ENCODE measurements around the gene FAM47E. TPM values are rescaled to one million over a fixed set of nuclear protein-coding genes. Genes with fewer than 3 reads are reported as not detected.
"Not testable (repeated sequence)": the region's sequence is repeated elsewhere in the genome, so short reads cannot be mapped to it uniquely, and the experiment has no call there.

Gene FAM47E
- total RNA-seq, 1 donor from 2014 or later = 3.0 TPM

DNA sequence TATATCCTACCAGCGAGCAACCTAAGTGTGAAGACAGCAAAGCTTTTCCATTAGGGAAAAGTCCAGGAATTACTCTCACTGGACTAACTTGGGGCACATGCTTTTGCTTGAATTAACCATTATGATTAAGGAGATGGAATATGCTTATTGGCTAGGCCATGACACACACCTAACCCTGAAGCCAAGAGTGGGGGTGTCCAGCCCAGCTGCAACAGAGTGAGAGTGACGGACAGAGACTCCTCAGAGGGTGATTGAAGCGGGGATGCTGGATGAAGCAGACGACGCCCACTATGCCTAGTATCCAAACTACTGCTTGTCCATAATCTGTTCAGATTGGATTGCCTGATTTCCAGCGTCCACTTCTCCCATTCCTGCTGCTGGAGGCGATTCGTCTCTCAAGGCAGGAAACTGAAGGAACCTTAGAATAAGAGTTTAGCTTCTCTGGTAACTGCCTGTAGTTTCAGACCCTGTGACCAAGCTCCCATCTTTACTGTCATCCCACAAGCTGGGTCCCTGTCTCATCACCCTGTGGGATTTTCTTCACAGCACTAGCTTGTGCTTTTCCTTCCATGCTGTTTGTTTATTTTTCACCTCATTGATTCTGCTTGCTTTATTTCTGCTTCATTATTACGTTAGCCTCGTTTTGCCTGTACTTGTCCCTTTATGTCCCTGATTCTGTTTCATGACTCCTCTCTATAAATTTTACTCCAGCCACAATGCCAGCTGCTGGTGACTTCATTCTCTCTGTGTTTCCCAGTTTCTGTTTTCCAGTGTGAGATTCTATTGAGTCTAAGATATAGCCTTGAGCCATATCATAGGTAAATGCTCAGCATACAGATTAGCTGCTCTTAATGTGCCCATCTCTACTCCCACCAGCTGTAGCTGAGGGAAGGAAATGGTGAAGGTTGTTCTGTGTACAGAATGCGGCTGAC is 19.0 kb downstream of the FAM47E start:
- DNase-seq = no peak

DNA sequence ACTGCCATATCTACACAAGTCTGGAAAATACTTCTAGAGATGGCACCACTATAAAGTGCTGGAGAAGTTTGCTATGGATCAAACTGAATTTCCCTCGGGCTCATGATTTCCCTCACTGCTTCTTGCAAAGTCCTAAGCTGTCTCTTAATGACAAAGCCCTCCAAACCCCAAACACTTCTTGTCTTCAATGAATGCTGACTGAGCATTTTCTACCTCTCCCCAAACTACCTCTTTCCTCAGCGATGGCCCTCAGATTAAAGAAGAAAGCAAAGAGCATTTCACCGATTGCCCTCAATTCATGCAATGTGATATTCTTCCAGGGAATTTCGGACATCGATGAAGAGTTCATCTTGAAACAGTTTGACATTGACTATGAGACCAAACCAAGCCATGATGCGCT is 19.7 kb downstream of the FAM47E start:
- no peak for DNase-seq

DNA sequence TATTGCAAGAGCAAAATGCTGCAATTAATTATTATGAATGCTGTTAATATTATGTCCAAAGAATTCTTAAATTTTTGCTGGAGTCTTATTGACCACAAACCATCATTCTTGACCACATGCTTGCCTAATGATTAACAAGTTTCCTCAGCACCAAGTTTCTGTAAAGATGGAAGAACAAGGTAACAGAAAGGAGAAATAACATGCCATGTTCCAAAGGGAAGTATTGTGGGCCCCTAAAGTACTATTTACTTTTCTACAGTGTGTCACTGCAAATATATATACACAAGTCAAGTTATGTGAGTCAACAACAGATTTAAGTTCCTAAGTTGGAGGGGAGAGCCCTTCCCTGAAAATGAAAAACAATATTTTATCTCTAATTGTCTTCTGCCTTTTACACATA is 20.6 kb downstream of the FAM47E start:
- no peak for DNase-seq

DNA sequence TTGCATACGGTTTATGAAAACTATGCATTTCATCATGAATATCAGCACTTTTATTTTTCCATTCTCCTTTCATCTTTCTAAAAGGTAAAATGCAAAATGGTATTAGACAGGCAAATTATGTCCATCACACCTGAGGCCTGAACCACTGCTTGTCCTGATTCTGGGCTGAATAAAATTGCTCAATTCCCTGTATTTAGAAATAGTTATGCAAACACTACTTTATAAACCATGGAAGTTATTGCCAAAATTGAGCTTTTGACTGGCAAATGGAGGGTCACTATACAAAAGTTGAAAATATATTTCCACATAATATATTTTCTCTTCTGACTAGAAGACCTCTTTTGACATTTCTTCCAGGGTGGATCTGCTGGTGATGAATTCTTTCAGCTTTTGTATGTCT is 21.1 kb downstream of the FAM47E start:
- DNase-seq = no peak

DNA sequence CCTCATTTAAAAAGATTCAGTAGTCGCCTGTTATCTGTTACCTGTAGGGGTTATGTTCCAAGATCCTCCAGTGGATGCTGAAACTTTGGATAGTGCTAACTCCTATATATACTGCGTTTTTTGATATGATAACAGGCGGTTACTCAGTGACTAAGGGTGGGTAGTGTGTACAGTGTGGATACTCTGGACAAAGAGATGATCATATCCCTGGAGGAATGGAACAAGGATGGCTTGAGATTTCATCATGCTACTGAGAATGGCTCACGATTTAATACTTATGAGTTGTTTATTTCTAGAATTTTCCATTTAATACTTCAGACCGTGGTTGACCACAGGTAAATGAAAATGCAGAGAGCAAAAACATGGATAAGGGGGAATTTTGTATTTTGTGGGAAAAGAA is 21.5 kb downstream of the FAM47E start:
- DNase-seq = no peak

DNA sequence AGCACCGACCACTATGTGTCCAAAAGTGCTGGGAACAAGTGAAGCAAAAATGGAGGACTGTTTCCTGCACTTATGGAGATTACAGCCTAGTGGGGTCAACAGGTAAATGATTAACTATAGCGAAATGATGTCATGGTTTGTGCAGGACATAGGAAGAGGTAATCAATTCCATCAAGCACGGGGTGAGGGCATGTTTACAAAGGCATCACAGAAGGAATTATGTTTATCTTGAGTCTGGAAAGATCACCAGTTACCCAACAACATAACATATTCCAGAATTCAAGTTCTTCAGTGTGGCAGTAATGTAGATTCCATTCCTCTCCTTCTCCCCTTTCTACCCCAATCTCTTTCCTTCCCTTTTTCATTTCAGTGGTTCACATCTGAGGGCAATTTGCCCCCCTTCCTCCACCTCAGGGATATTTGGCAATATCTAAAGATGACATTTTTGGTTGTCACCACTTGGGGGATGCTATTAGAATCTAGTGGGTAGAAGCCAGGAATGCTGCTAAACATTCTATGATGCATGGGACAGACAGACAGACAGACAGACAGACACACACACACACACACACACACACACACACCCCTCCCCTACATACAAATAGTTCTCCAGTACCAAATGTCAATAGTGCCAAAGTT is 24.1 kb downstream of the FAM47E start:
- no peak for DNase-seq

DNA sequence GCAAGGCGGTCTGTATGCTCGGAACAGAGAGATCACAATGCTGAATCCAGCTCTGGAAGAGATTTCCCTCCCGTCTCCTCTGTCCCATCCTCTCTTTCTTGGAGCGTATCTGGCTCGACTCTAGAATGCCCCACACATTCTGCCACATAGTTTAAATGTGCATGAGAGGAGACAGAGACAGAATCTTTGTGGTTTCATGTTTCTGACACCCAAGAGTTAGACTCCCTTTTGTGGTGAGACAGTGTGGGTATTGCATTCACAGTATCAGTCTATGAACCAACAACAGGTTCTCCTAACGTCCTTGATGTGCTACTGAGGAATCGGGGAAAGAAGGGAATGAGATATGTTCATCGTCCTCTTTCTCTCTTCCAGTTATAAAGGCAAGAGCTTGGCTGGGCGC is 25.3 kb downstream of the FAM47E start:
- DNase-seq = no peak

DNA sequence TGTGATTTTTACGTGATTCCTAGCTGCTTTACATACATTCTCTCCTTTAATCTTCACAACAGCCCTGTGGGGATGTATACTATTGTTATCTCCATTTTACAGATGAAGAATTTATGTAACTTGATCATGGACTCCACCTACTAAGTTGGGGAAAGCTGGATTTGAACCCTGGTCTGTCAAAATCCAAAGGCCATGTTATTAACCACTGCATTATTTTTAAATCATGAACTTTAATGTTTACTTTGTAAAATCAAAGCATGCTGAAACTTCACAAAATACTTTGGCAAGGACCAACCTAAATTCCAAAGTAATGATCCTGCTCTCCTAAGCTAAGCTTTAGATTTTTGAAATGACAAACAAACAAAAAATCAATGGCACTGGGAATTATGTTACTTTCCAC is 26.1 kb downstream of the FAM47E start:
- no peak for DNase-seq

DNA sequence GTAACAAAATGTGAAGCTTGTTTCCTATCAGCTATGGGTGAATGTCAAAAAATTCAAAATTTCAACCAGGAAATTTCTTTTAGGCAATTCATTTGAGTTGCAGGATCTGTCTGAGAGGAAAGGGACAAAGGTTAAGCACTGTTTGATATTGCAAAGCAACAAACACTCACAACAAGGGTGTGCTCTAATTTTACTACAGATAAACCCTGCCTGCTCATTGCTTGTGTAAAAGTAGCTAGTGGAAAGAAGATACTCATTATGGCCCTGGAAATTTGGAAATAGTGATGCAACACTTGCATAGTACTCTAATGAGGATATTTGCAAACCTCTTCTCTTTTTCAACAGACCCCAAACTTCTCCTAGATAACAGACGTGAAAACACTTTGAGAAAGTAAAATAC is 27.1 kb downstream of the FAM47E start:
- DNase-seq = no peak

DNA sequence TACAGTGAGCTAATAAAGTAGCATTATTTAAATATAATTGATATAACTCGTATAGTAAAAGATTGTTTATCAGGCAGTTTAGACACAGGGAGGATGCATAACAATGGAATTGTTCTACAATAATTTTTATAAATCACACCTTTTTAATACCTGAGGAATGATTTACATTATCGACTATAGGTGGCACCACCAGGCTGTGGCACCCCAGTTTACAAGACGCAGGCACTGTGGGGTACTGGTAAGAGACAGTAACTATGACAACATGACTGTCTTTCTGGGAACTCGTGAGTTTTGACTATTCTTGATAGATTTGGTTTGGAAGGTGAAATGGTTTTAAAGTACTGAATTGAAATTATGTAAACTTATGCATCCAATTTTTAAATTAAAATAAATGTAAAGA is 27.9 kb downstream of the FAM47E start:
- no peak for DNase-seq

DNA sequence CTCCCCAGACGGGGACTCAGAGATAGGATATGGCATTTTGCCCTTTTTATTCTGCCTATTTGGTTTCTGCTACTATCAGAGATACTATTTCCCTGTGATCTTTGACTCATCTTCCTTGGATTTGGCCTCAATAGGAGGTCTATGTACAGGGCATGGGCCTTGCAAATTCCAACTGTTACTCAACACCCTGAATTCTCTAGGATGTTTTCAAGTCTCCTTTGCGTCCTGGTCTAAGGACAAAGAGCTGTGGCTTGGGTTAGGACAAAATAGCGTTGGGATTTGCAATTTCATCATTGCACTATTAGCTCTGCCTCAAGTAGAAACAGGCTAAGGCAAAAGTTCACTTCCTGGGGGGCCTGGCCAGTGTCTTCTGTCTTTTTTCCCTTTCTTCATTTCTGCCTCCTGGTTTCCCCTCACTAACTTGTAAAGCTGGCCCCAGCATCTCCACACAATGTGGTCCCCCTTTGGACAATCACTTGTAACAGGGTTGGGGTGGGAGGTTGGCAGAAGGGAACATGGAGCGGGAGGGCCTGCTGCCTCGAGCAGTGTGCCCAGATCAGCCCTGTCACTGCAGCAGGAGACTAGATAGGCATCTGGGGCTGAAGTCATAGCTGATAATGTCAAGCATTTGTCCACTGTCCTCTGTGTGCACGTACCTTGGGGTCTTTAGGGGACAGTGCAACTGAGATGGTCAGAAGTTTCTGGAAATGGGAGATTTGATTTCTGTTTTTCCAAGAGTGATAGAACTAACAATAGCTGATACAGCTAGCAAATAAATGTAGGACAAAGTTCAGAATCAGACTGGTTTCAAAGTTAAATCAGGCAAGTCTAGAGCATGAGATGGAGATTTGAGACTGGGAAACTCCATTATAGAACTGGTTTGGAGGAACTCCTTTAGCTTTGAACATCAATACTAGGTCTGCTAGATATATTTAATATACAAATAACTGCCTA is 29.2 kb downstream of the FAM47E start:
- no peak for DNase-seq

DNA sequence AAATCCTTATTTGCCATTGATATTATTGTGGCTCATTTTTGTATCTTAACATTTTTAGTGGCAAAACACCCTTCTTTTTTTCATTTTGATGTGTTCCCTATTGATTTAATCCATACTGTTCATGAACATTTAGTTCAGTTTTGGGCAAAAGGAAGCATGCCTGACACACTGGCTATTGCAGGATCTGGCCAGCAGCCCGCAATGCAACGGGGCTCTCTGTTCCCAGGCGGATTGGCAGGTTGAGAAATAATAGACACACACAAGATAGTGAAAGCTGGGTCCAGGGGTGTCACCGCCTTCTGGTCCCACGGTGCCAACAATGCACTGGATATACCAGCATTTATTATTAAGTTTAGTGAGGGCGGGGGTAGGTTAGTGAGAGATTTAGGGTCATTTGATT is 30.1 kb downstream of the FAM47E start:
- not testable (repeated sequence) for DNase-seq

DNA sequence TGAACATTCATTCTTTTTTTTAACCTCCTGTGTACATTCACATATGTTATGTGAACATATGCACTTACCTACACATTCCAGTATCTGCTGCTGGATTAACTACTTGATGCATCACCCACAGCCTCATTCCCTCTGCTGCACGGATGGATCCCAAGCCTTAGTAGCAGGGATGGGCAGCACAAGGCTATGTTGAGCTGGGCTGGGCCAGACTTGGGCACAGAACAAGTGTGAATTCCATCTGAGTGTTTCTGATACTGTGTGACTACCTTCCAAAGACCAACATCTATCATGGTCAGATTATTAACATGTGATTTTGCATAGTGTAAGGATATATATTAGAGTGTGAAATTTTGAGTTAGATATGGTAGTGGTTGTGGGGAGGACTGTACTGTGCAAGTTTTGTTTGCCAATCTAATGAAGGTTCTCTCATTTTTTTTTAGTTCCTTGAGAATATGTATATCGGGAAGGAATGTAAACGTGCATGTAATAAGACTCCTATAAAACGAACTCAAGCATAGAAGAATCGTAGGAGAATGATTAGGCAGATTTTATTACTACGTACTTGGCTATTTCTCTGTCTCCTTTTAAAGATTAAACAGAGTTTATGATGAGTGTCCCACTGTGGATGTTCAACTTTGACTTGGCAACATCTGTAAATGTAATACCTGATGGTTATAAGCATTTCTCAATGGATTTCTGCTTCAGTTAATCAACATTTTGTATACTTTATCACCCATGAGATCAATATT is 31.6 kb downstream of the FAM47E start:
- DNase-seq = no peak

DNA sequence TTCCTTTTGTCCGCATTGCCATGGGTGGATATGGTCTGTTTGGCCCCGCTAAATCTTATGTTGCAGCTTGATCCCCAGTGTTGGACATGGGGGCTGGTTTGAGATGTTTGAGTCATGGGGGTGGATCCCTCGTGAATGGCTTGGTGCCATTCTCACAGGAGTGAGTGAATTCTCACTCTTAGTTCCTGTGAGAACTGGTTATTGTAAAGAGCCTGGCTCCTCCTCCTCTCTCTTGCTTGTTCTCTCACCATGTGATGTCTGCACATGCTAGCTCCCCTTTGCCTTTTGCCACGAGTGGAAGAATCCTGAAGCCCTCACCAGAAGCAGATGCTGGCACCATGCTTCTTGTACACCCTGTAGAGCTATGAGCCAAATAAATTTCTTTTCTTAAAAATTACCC is 32.4 kb downstream of the FAM47E start:
- DNase-seq = no peak

DNA sequence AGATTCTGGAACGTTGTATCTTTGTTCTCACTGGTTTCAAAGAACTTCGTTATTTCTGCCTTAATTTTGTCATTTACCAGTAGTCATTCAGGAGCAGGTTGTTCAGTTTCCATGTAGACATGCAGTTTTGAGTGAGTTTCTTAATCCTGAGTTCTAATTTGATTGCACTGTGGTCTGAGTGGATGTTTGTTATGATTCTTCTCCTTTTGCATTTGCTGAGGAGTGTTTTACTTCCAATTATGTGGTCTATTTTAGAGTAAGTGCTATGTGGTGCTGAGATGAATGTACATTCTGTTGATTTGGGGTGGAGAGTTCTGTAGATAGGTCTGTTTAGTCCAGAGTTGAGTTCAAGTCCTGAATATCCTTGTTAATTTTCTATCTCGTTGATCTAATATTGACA is 36.3 kb downstream of the FAM47E start:
- DNase-seq = not testable (repeated sequence)

DNA sequence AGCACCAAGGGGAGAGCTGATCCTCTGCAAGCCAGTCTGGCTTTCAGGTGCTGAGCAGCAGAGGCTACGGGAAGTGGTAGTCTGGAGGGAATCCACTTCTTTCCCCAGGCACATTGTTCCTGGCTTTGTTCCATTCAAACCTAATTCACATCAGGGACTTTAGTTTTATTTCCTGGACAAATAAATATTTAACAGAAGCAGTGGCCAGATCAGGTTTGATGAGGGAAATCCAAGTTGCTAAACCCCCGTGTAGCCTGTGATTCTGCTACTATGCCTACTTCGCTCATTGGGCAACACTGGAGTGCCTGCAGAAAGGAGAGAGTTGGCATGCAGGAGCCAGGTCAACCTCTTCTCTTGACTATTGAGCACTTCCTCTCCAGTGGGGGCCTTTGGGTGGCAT is 41.2 kb downstream of the FAM47E start:
- DNase-seq = no peak

DNA sequence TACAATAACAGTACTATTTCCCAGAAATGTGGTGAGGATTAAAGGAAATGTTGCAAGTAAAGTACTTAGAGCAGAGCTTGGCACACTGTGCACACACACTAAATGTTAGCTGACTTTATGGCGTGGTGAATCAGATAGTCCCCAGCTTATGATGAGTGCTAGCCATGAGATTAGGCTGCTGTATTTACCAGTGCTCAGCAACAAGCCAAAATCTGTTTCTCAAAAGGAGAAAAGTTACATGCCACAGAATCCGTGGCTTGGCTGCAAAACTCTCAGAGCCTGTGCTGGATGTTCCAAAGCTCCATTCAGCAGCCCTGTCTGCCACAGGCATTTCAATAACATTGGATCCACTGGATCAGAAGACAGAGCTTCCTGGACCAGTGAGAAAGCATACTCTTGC is 42.3 kb downstream of the FAM47E start:
- no peak for DNase-seq

DNA sequence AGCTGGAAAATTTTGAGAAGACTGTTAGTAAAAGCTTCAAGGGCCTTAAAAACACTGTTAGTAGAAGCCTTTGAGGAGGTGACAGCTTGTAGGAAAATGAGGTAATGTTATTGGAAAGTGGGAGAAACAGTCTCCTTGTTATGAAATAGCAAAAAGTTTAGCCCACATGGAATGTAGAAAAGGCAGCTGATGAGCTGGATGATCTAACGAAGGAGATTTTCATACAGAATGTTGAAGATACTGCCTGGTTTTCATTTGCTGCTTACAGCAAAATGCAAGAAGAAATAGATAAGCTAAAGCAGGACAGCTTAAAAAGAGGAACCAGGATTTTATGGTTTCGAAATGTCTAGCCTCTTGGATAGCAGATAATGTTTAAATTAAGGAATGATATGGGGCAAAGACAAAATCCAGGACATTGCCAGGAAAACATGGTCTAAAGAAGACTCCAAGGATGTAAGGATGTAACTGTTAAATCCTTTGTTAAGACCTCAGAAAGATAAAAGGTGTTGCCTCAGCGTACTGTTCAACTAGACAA is 44.8 kb downstream of the FAM47E start:
- DNase-seq = no peak

DNA sequence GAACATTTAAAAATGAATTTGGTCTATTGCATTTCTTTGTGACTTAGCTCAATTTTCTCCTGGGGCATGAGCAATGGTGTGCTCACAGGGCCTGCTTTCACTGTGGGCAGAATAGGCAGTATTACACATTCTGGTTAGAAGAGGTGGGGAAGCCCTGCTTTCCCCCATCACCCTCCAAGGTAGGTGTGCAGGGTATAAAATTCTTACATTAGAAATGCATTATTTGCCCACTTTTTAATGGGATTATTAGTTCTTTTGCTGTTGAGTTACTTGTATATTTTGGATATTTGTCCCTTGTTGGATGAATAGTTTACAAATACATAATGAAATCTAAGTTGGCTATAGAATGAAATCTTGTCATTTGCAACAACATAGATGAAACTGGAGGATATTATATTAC is 46.7 kb downstream of the FAM47E start:
- DNase-seq = no peak

DNA sequence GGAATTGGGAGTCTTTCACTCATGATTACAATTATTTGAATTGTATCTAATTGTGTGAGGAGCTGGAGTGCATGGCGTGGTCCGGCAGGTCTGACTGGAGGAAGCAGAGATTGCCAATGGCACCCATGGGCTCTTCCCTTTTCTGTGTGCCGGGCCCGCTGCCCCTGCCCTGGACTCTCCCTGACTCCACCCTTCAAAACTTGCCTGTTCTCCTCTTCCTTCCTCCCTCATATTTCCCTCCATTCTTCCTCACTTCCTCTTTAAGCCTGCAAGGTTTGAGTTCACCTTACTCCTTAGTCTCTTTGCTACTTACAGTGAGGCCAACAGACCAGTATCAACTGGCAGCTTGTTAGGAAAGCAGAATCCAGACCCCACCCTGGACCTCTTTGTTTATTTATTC is 48.5 kb downstream of the FAM47E start:
- DNase-seq = no peak

DNA sequence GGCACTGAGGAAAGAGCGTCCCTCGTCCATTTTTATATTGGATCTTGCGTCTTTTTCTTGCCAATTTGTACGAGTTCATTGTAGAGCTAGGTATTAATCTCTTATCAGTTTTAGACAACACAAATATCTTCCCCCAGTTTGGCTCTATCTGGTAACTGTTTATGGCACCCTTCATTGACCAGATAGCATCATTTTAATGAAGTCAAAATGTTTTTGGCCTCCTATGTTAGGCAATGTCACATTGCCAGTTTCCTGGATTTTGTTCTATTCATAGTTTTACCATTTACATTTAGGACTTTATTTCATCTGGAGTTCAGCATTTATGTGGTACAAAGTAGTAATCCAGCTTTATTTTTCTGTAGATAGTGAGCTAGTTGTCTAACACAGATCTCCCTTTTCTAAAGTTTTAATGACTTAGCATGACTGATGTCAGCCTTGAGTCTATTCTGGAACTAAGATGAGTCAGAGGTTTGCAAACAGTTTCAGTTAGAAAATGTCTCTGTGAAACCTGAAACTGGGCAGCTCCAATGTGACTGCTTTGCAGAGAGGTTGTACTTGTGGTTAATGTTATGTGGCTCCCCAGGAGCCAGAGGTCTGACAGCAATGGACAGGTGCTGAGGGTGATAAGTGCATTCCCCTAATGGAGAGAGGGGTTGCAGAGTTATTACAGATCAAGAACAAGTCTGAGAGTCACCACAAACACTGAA is 49.7 kb downstream of the FAM47E start:
- DNase-seq = peak; percentile 75

All from tongue (tissue), 2 donors.